NCI-H128 (cell line): ENCODE data around the gene TRAPPC2L.

ENCODE experiments used
- DNase-seq: peaks from one replicate; lab custom pipeline; 2025; ENCODE audit not compliant: unreplicated experiment; lab: John Stamatoyannopoulos, UW

The TRAPPC2L gene

GRCh38 chr16:88839026-88839529 is 17.8 kb upstream of the TRAPPC2L start:
- DNase-seq = no peak

- no peak for DNase-seq
Observed at GRCh38 chr16:88839745-88840599, 17.0 kb upstream of the TRAPPC2L start.

DNA sequence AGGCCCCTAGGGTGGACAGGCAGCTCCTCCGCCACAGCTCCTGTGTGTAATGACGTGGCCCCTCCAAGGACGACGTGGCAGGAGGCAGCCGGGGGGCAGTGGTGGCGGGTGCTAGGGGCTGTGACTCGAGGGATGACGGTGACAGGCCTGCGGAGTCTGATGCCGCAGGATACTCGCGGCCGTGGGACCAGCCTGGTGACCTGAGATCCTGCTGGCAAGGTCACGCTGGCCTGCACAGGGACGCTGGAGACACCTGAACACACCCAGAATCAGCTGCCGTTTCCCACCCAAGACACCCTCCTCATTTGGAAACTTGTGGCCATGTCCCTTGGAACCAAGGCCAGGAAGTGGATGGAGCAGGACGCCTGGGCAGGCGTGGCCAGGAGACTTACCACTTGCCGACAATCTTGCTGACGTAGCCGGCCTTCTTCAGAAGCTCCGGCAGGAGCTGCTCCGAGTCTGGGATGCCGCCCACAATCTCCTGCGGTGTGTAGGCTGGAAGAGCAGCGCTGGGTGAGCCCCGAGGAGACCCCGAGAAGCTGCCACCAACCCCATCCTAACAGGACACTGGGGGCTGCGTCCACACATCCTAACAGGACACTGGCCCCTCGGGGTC is 16.2 kb upstream of the TRAPPC2L start:
- DNase-seq = no peak

- no peak for DNase-seq
Observed at GRCh38 chr16:88841521-88842307, 15.2 kb upstream of the TRAPPC2L start.

DNA sequence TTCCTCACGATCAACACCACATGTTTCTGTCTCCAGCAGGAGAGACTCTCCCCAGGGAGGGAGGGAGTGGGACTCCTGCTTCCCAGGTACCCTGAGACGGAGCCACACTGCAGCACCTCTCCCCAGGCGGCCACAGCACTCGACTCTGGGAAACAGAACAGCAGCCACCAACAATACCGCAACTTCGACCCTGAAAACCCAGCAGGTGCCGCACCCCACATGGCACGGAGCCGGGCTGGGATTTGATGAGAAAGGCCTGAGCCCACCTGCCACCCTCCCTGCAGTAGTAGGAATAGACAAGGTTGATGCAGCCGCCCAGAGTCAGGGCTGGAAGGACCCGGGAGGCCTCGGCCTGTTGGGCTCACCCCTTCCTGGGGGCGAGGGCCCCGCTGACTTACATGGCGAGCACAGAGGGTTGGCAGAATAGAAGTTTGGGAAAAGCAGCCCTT is 14.6 kb upstream of the TRAPPC2L start:
- DNase-seq = no peak

GRCh38 chr16:88842806-88843205 is 14.1 kb upstream of the TRAPPC2L start:
- DNase-seq = no peak

- DNase-seq = no peak
Observed at GRCh38 chr16:88843256-88843655, 13.7 kb upstream of the TRAPPC2L start.

- DNase-seq = no peak
Observed at GRCh38 chr16:88844419-88845036, 12.4 kb upstream of the TRAPPC2L start.

DNA sequence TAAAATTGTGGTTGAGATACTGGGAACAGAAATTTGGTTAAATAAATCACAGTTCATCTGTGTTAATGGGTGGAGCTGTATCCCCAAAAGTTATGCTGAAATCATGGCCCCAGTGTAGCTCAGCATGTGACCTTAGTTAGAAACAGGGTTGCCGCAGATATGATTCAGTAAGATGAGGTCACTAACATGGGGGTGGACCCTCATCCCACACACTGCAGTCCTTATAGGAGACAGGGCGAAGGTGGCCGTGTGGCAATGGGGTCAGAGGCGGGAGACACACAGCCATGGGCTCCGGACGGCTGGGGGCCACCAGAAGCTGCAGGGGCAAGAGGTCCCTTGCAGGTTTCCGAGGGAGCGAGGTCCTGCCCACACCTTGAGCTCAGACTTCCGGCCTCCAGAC is 10.8 kb upstream of the TRAPPC2L start:
- no peak for DNase-seq

GRCh38 chr16:88847654-88848053 is 9.3 kb upstream of the TRAPPC2L start:
- DNase-seq = no peak

DNA sequence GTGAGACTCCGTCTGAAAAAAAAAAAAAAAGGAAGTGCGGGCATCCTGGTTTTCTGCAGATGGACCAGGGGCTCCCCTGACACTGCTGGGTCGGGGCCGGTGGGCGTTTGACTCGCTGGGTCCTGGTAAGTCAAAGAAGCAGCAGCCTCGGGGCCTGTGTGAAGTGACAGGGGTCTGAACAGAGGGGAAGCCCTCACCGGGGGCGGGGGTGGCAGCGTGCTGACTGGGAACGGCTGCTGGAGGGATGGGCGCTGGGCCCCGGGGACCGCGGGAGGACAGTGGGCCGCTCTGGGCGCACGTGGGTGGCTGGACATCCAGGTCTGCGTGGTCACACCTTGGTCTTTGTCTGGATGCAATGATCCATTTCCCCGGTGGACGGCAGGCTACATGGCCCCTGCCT is 8.4 kb upstream of the TRAPPC2L start:
- DNase-seq = no peak

DNA sequence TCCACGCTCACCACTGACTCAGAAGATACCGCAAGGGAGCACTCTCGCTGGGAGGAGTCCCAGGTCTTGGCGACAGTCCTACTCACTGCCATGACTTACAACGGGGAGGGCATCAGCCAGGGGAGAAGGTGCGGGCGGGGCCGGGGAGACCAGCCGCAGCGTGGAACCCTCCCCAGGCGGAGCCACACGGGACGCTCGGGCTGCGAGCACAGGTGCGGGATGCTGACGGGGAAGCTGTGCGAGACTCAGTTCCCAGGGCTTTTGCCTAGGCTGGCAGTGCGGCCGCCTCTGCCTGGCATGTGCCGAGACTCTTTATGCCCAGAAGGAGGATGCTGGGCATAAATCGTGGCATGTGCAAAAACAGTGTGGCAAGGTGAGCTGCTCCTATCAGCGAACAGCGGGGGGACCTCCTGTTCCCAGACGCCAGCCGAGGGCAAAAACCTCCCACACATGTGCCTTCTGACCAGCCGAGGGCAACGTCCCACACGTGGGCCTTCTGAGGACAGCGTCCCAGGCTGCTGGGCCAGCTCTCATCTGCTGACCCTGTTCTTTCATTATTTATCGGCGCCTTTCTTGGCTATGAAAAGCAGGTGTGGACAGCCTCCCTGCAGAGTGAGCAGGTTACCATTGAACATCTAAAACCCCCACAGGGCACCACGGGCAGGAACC is 6.3 kb upstream of the TRAPPC2L start:
- DNase-seq = no peak

- no peak for DNase-seq
Observed at GRCh38 chr16:88851616-88852015, 5.3 kb upstream of the TRAPPC2L start.

DNA sequence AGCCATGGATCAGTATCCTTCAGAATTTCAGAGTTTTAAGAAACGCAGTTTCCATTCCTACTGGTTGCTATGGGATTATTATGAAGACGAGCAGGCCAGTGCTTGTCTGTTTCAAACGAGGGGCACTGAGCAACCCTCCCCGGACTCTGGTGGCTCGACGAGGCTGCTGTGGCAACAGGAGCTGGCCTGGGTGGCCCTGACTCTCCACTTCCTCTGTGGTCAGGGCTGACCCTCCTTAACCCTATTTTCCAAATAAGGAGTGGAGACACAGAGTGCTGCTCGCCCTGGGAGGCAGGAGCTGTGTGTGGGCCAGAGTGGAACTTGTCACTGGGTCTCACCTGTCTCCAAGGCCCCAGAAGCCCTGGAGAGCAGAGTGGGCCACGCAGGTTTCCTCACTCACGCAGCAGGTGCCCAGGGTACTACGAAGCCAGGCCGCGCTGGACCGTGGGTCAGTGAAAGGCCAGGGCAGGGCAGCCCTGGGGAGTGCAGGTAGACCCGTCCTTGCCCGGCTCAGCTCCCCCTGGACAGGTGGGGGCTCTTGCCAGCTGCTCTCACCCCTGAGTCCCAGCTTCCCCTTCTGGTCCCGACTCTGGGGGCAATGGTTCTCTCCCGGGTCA is 3.5 kb upstream of the TRAPPC2L start:
- no peak for DNase-seq

- no peak for DNase-seq
Observed at GRCh38 chr16:88854306-88855111, 2.4 kb upstream of the TRAPPC2L start.

GRCh38 chr16:88855176-88855575 is 1.8 kb upstream of the TRAPPC2L start:
- DNase-seq = no peak

DNA sequence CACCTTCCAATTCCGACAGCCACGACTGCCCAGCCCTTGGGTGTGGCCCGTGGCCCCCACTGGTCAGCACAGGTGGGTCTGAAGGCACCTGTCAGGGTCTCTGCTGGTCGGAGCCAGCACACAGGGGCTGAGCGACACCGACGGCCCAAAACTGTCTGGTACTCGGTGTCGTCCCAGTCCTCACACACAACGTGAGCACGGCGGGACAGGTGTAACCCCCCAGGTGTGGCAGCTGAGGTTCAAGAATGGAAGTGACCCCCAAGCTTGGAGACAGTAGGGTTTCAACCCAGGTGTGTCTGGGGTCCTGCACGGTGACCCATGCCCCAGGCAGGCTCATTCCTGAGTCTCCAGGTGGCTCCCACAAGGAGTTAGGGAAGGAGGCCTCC is 1.2 kb upstream of the TRAPPC2L start:
- no peak for DNase-seq

DNA sequence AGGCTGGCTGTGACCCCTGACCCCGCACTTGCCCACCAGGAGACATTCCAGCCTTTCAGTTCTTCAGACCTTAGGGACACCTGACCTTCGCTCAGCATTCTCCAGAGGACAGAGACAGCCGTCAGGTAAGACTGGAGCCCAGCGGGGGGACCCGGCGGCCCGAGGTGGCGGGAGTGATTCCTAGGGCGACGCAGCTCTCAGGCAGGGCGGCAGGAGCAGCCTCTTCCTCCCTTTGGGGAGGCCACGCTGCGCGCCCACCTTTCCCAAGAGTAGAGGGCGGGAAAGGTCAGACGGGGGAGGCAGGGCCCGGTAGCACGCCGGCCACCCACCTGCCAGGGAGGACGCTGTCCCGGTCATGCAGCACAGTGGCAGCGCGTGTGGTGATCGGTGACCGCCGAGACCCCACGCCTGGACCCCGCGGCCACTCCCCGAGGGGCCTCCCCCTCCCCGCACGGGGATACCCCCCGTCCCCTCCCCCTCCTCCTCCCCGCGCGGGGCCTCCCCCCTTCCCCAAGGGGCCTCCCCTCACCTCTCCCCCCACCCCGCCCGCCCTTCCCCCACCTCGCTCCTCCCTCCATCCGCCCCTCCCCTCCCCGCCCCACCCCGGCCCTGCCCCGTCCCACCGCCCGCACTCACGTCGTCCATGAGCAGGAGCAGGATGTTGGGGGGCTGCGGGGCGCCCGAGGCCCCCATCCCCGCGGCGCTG is 652 bp upstream of the TRAPPC2L start:
- DNase-seq = no peak
